GM18519 (cell line): ENCODE data around the gene ELK1.
"Not testable (repeated sequence)": the region's sequence is repeated elsewhere in the genome, so short reads cannot be mapped to it uniquely, and the experiment has no call there.

Experiments
- ATAC-seq: cut with Tn5 transposase; IDR thresholded peaks from one replicate; pipeline ENCODE4 v1.9.1; 2021; ENCODE audit warnings: mild to moderate bottlenecking, moderate library complexity; ENCODE audit not compliant: unreplicated experiment, low FRiP score

Gene ELK1

GRCh38 chrX:47613082-47613481, 37.3 kb downstream of the ELK1 start:
- ATAC-seq, result no peak

- ATAC-seq, result no peak
Observed at GRCh38 chrX:47612418-47612817, 37.9 kb downstream of the ELK1 start.

- no peak for ATAC-seq
Observed at GRCh38 chrX:47611926-47612325, 38.4 kb downstream of the ELK1 start.

- no peak for ATAC-seq
Observed at GRCh38 chrX:47611489-47611888, 38.9 kb downstream of the ELK1 start.

- no peak for ATAC-seq
Observed at GRCh38 chrX:47610511-47610910, 39.9 kb downstream of the ELK1 start.

- ATAC-seq, result no peak
Observed at GRCh38 chrX:47608130-47608810, 42.1 kb downstream of the ELK1 start.

GRCh38 chrX:47607091-47607490, 43.3 kb downstream of the ELK1 start:
- no peak for ATAC-seq

DNA sequence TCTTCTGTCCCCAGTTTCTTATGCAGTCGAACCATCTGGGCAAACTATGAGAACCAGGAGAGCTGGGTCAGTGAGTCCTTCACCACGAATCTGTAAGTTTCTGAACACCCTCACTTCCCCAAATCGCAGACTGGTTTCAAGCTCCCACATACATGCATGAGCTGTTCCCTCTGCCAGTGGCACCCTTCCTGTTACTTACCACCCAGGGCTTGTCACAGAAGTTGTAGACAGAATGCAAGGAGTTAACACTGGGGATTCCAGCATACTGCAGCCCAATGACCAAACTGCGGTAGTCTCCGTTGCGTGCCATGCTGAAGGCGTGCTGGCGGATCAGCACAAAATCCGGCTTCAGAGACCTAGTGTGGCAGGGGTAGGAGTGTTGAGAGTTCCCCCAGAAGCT, 45.3 kb downstream of the ELK1 start:
- no peak for ATAC-seq

DNA sequence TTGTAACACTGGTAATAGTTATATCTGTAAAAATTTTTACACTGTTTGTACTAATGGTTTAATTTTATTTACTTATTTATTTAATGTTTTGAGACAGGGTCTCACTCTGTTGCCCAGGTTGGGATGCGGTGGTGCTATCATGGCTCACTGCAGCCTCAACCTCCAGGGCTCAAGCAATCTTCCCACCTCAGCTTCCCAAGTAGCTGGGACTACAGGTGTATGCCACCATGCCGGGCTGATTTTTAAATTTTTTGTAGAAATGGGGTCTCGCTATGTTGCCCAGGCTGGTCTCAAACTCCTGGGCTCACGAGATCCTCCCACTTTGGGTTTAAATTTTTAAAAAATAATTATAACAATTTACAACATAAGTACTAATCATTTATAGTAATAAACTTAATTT, 47.2 kb downstream of the ELK1 start:
- ATAC-seq, result not testable (repeated sequence)

DNA sequence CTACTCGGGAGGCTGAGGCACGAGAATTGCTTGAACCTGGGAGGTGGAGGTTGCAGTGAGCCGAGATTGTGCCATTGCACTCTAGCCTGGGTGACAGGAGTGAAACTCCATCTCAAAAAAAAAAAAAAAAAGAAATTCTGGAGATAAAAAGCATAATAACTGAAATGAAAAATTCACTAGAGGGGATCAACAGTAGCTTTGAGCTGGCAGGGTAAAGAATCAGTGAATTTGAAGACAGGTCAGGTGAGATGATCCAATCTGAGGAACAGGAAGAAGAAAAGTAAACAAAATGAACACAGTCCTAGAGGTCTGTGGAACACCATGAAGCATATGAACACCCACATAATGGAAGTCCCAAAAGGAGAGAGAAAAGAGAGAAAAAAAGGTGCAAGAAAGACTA, 53.1 kb downstream of the ELK1 start:
- ATAC-seq, result no peak

DNA sequence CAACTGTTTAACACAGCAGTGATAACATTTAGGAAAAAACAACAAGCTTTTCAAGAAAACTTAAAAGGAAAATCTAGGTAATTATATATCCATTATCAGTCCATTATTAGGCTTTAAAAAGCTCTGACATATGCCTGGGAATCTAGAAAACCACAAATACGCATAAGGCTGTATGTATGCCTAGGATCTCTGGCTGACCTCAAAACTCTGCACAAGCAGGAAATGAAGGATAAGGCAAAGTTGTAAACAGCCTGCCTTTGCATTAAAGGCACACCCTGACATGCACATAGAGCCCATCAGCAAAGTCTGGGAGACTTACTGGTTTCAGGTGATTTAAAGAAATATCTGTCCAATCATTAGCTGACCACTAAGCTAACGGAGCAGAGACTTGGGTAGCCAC, 54.1 kb downstream of the ELK1 start:
- no peak for ATAC-seq

DNA sequence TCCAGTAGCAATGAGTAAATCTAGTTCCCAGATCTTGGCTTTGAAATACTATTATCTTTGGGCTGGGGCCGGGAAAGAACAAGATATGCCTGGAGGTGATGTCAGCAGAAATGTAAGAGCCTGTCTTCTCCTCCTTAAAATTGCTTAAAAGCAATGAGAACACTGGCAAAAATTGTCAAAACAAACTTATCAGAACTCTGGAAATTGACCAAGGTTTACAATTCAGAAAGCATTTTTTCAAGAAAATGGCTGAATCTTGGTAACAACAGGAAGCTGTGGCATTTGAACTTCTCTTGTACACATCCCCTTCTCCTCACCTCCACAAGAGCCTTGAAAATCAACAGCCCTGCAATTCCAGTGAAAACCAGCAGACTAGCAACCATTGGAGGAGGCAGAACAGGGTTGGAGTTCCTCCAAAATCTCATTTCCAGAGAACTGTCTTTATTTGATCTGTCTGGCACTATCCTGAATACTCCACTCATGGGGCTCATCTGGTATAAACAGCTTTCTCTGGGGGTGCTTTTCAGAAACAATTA, 54.6 kb downstream of the ELK1 start:
- ATAC-seq, result no peak

GRCh38 chrX:47593522-47593921, 56.8 kb downstream of the ELK1 start:
- no peak for ATAC-seq

GRCh38 chrX:47590984-47591383, 59.4 kb downstream of the ELK1 start:
- ATAC-seq, result no peak

- ATAC-seq, result no peak
Observed at GRCh38 chrX:47587906-47588735, 62.2 kb downstream of the ELK1 start.

DNA sequence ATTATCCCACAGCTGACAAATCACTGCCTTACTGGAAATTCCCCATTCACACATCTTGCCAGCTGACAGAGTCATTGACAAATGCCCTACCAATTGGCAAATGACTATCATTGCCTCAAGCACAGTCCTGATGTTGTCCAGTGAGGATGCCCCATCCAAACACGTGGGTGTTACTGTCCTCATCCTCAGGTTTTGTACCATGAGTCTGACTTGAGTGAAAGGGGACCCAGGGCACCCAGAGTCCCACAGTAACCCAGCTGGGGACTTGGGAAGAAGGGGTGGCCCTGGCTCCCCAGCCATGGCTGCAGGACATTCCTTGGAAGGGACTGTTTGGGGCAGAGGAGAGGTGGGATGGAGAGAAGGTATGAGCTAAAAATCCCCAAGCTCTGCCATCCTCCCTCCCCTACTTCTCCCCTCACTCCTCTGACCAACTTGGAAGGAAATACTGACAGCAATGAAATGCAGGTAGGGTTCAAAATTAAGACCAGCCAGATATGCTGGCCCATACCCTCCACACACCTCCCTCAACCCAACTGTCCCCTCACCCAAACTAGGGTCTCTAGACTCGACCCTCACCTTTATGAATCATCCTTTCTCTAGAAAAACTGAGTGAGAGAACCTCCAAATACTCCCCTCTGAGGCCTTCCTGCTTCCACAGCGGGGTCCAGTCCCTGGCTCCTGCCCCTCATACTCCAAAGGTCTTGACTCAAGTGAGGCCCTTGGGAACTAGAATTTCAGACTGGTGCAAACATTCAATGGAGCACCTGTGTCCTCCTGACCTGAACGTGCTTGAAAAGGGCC, 63.1 kb downstream of the ELK1 start:
- ATAC-seq, result no peak

DNA sequence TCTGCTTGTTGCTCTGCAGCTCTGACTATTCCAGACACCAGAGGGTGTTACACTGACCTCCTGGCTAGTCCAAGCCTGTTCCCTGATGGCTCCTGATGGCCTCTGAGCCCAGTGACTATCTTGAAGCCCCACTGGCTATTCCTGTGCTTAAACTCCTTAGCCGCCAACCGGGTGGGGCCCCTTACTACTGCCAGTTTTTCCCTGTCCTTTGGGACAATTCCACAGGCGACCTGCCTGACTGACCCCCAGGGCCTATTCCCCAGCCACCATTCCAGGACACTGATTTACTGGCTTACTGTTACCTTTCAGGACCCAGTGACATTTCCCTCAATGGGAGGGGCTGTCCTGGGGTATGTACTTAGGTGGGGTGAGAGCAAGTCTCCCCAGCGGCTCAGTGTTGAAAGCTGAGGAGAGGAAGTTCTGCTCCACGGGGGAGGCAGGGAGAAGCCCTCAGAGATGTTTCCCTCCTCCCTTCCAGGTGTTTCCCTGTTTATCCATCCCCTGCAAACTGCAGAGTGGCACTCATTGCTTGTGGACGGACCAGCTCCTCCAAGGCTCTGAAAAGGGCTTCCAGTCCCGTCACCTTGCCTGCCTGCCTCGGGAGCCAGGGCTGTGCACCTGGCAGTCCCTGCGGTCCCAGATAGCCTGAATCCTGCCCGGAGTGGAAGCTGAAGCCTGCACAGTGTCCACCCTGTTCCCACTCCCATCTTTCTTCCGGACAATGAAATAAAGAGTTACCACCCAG, 64.1 kb downstream of the ELK1 start:
- no peak for ATAC-seq
